Activated naive CD8-positive, alpha-beta T cell treated with anti-CD3 and anti-CD28 coated beads, Interleukin-2, amount 10 ng/mL, durations not matched to agents 7 days and 5 days (primary cell): Measurements from ENCODE around the gene SPTBN1. TPM values are rescaled to one million over a fixed set of nuclear protein-coding genes. Genes with fewer than 3 reads are reported as not detected.

Experiments used
- ATAC-seq: fragments of 150-1000 bp; cut with Tn5 transposase; one replicate; pipeline ENCODE4 v1.10.0; 2021; ENCODE audit warnings: low read depth, moderate library complexity
- POLR2A ChIA-PET: fragments of 350-600 bp; sonication (Branson Sonifier 250); formaldehyde crosslinking; loops from one replicate; lab custom pipeline; 2021; ENCODE audit warnings: antibody characterized with exemption; lab: Charles Lee
- DNase-seq: peaks from one replicate; pipeline ENCODE4 v3.0.0; 2021
- H3K27ac Mint-ChIP-seq: one replicate; pipeline ENCODE4 v1.8.0; 2022; ENCODE audit warnings: mild to moderate bottlenecking, mixed read lengths
- H3K27me3 Mint-ChIP-seq: one replicate; pipeline ENCODE4 v1.8.0; 2022; ENCODE audit warnings: mild to moderate bottlenecking, moderate library complexity, mixed read lengths
- H3K36me3 Mint-ChIP-seq: one replicate; pipeline ENCODE4 v1.8.0; 2021; ENCODE audit warnings: mild to moderate bottlenecking, mixed read lengths
- H3K4me1 Mint-ChIP-seq: one replicate; pipeline ENCODE4 v1.8.0; 2021; ENCODE audit warnings: mixed read lengths
- H3K4me3 Mint-ChIP-seq: one replicate; pipeline ENCODE4 v1.8.0; 2022; ENCODE audit warnings: mild to moderate bottlenecking, moderate library complexity, mixed read lengths
- H3K9me3 Mint-ChIP-seq: one replicate; pipeline ENCODE4 v1.8.0; 2021; ENCODE audit warnings: mixed read lengths
- total RNA-seq, 2 experiments: library from RNA; stranded (reverse); gene quantifications; one replicate each; pipeline ENCODE4 v1.2.3, GENCODE V29; 2021

The SPTBN1 gene
- total RNA-seq, 2 experiments from 2014 or later: 120 to 127 TPM

DNA sequence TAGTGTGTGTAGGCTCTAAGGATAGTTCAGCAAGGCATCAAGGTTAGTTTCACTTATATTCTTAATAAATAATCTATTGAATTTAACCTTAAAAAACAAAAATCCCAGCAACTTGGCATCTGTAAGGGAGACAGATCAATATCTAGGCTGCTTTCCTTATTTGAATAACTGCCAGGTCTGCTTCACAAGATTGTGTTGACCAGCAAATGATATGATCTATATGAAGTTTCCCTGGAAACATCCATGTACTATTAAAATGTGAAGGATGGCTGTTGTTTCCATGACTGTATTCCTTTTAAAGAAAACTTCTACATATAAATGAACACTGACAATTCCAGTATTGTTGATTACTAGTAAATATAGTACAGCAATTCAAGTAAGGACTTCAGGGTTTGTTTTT lies 109.4 kb downstream of the SPTBN1 start:
- H3K4me1 Mint-ChIP-seq: peaks cover 57% of the 10 kb centered on the region
- no peak overlapping the region for H3K27ac Mint-ChIP-seq
- ATAC-seq (no peak), DNase-seq (no peak)
- H3K4me3 Mint-ChIP-seq: no peak overlapping the region
- POLR2A ChIA-PET: interaction anchor here (0.6 to 1.6 kb wide), 3 partner anchors 11 to 100 kb away, joined by 3 read pairs; no protein-coding TSS in a partner anchor
- no peaks in the 10 kb centered on the region for H3K9me3 Mint-ChIP-seq
- peaks cover 34% of the 10 kb centered on the region for H3K36me3 Mint-ChIP-seq
- H3K27me3 Mint-ChIP-seq: no peaks in the 10 kb centered on the region

DNA sequence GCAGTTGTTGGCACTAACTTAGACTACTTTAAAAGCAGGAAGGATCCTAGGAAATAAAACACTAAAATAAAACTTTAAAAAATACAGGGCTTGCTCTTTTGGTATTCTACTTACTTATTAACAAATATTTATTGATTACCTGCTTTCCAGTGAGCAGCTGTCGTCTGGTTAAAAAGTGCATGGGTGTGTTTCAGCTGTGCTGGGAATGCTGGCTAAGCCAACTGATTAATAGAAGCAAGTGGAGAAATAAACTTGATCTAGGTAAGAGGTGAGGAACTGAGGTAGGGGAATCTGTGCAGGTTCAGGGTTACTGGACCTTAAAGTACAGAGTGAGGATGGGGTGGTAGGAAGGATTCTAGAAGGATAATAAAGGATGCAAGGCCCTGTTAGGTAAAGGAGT lies 110.8 kb downstream of the SPTBN1 start:
- H3K27ac Mint-ChIP-seq: no peak overlapping the region
- POLR2A ChIA-PET: no interaction called here
- no peak overlapping the region for H3K4me3 Mint-ChIP-seq
- DNase-seq: no peak
- no peak for ATAC-seq
- H3K4me1 Mint-ChIP-seq: peaks cover 64% of the 10 kb centered on the region
- no peaks in the 10 kb centered on the region for H3K9me3 Mint-ChIP-seq
- H3K27me3 Mint-ChIP-seq: no peaks in the 10 kb centered on the region
- peaks cover 29% of the 10 kb centered on the region for H3K36me3 Mint-ChIP-seq

DNA sequence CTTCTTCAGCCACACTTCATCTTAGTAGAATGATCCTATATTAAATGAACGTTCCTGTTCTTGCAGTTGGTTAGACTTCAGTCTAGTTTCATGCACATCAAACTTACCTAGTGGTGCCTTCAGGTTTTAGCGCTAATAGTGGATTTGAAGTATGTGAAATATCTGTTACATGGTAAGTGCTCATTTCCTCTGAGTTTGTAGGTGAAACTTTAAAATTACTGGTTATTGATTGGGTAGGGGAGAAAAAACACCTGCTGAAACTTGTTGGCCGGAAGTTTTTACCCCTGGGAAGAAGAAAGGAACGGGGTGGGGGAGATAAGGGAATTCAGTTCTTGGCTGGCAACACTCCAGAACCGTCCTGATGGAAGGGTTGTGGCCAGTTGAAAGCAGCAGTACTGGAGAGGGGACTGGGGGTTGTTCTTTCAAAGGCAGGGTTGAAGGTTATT lies 112.8 kb downstream of the SPTBN1 start:
- H3K27me3 Mint-ChIP-seq: no peaks in the 10 kb centered on the region
- no peaks in the 10 kb centered on the region for H3K9me3 Mint-ChIP-seq
- peaks cover 22% of the 10 kb centered on the region for H3K36me3 Mint-ChIP-seq
- DNase-seq (no peak), ATAC-seq (no peak)
- H3K4me1 Mint-ChIP-seq: peaks cover 70% of the 10 kb centered on the region
- POLR2A ChIA-PET: interaction anchor here (0.9 to 13.3 kb wide), 3 partner anchors 8 to 13 kb away, joined by 3 to 243 read pairs (median 3); no protein-coding TSS in a partner anchor
- peak overlapping the region; percentile 89 for H3K27ac Mint-ChIP-seq
- H3K4me3 Mint-ChIP-seq: peak overlapping the region; percentile 85

DNA sequence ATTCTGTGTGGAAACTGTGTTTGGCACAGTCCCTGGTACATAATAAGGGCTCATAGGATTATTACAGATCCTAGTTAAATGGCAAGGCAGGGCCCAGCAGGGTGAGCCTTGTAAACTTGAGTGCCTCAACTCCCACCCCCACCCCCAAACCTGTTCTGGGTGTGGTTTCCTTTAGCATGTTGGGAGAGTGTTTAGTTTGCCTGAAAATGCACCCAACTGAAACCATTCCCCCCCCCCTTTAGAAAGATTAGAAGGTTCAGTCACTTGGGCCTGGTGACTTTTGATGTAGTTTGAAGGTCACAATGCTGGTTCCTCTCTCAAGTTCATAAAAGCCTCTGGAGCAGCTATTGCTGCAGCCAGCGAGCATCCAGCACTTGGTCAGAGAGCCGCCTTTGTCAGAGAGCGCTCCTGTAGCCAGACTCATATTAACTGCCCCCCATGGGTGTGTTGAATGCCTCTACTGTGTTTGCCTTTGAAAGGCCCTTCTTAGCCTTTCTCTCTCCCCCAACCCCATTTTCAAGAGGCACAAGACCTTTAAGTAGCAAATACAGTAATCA lies 113.7 kb downstream of the SPTBN1 start:
- DNase-seq: peak; percentile 38
- POLR2A ChIA-PET: interaction anchor here (0.9 to 13.3 kb wide), 3 partner anchors 9 to 12 kb away, joined by 3 to 243 read pairs (median 3); no protein-coding TSS in a partner anchor
- peaks cover 15% of the 10 kb centered on the region for H3K36me3 Mint-ChIP-seq
- no peaks in the 10 kb centered on the region for H3K9me3 Mint-ChIP-seq
- H3K27ac Mint-ChIP-seq: peak overlapping the region; percentile 89
- peak; percentile 6 for ATAC-seq
- H3K4me3 Mint-ChIP-seq: peak overlapping the region; percentile 85
- H3K4me1 Mint-ChIP-seq: peaks cover 72% of the 10 kb centered on the region
- H3K27me3 Mint-ChIP-seq: no peaks in the 10 kb centered on the region

DNA sequence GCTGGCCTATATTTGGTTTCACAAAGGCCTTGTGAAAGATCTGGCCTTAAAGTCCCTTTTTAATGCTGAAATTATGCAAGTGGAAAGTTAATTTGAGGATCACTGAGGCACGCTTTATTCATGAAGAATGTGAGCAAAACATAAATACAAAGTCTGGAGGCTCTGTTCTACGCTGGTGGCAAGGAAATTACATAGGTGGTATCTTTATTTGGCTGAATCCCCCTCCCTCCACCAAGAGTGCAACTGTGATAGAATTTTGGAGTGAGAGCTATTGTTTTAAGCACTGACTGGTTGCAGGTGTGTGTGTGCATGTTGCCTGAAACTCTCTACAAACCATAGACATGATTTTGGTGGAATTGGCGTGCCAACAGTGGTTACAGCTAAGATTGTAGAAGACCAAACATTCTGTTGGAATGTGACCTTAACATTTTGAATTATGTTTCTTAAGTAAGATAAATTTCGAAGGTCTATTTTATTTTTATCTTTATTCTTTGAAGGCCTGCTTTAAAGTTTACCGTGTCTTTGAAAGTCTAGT lies 114.3 kb downstream of the SPTBN1 start:
- ATAC-seq: no peak
- Mint-ChIP-seq H3K27ac (peak overlapping the region; percentile 89), H3K36me3 (peaks cover 14% of the 10 kb centered on the region), H3K4me3 (peak overlapping the region; percentile 85), H3K27me3 (no peaks in the 10 kb centered on the region), H3K9me3 (no peaks in the 10 kb centered on the region), H3K4me1 (peaks cover 73% of the 10 kb centered on the region)
- DNase-seq: no peak
- POLR2A ChIA-PET: interaction anchor here (0.6 to 13.3 kb wide), 5 partner anchors 9 to 19 kb away, joined by 3 to 243 read pairs (median 4); no protein-coding TSS in a partner anchor

DNA sequence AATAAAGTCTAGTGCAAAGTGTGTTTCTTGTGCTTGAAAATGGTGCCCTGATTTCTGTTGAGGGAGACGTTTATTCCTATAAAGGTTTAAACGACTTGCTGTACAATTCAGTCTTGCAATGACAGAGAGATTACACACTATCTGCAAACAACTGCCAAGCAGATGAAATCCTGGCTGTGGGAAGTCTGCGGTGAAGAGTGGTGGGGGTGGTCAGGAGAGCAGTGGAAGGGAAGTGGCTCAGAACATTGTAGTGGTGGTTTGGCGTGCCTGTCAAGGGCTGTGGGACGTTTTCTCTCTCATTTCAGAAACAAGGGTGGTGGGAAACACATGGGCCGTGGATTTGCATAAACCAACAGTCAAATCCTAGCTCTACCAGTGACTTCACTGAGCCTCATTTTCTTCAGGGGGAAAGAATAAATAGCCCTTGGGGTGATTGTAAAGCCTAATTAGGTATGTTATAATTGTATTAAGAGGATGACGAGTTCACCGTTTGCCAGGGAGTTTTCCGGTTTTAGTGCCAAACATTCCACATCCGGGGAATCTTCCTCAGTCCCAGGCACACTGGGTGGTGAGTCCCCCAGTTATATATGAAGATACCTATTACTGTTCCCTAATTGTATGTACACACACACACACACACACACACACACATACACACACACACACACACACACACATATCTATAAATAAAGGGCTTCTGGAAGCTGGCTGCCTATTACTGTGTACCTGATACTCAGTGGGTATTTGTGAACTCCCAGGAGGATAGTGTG lies 115.0 kb downstream of the SPTBN1 start:
- DNase-seq: peak; percentile 80
- Mint-ChIP-seq H3K36me3 (peaks cover 13% of the 10 kb centered on the region), H3K27me3 (no peaks in the 10 kb centered on the region), H3K4me3 (peak overlapping the region; percentile 63), H3K27ac (peak overlapping the region; percentile 89), H3K4me1 (peaks cover 74% of the 10 kb centered on the region), H3K9me3 (no peaks in the 10 kb centered on the region)
- ATAC-seq: peak; percentile 40
- POLR2A ChIA-PET: interaction anchor here (0.6 to 13.3 kb wide), 5 partner anchors 9 to 18 kb away, joined by 3 to 243 read pairs (median 4); no protein-coding TSS in a partner anchor

DNA sequence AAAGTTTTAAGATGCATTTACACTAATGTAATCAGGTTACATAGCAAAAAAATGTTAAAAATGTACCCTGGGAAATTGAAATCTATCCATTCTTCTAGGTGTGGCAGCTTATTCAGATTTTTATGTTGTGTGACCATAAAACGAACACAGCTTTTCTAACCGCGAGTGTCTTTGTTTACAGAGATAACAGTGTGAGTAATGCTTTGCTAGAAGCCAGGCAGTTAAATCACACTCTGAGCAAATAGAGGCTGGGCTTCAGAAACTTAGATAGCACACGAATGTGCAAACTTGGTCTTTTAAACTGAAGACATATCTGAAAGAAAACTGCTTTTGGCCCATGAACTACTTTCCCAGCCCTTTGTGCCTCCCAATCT lies 116.1 kb downstream of the SPTBN1 start:
- POLR2A ChIA-PET: interaction anchor here (0.5 to 13.3 kb wide), 7 partner anchors 9 to 24 kb away, joined by 3 to 243 read pairs (median 4); no protein-coding TSS in a partner anchor
- ATAC-seq (no peak), DNase-seq (no peak)
- Mint-ChIP-seq H3K27ac (peak overlapping the region; percentile 90), H3K27me3 (no peaks in the 10 kb centered on the region), H3K4me1 (peaks cover 82% of the 10 kb centered on the region), H3K36me3 (peaks cover 20% of the 10 kb centered on the region), H3K4me3 (peak overlapping the region; percentile 78), H3K9me3 (no peaks in the 10 kb centered on the region)

DNA sequence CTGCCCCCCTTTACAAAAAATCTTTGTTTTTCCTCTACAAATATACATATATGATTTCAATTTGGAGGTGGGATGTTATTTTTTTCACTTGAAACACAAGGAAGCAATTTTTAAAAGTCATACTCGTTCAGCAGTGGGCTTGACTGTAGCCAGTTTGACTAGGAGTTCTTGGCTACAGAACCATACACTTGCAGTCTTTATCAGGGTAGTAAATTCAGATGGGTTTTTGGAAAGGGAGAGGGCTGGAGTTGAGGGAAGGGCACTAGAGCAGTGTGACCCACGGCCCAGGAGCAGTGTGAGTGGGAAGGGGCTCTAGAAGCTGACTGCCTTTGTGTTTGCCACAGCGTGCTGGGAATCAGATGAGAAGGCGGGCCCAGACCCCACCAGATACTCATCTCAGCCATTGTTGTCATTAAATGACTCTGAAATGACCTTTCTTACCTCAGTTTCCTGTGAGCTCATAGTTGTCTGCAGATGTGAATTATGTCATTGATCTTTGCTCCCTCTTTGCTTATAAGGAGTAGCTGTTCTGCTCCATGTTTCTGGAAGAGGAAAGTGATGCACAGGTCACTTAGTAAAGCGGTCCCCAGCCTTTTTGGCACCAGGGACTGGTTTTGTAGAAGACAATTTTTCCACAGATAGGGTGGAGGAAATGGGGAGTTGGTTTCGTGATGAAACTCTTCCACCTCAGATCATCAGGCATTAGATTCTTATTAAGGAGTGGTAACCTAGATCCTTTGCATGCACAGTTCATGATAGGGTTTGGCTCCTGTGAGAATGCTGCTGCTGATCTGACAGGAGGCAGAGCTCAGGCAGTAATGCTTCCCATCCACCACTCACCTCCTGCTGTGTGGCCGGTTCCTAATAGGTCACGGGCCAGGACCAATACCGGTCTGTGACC lies 116.8 kb downstream of the SPTBN1 start:
- H3K36me3 Mint-ChIP-seq: peaks cover 20% of the 10 kb centered on the region
- H3K27me3 Mint-ChIP-seq: no peaks in the 10 kb centered on the region
- H3K9me3 Mint-ChIP-seq: no peaks in the 10 kb centered on the region
- peak overlapping the region; percentile 90 for H3K27ac Mint-ChIP-seq
- POLR2A ChIA-PET: interaction anchor here (0.6 to 13.3 kb wide), 5 partner anchors 9 to 49 kb away, joined by 3 to 243 read pairs (median 3); no protein-coding TSS in a partner anchor
- DNase-seq: no peak
- peak overlapping the region; percentile 78 for H3K4me3 Mint-ChIP-seq
- peak; percentile 14 for ATAC-seq
- peaks cover 85% of the 10 kb centered on the region for H3K4me1 Mint-ChIP-seq

DNA sequence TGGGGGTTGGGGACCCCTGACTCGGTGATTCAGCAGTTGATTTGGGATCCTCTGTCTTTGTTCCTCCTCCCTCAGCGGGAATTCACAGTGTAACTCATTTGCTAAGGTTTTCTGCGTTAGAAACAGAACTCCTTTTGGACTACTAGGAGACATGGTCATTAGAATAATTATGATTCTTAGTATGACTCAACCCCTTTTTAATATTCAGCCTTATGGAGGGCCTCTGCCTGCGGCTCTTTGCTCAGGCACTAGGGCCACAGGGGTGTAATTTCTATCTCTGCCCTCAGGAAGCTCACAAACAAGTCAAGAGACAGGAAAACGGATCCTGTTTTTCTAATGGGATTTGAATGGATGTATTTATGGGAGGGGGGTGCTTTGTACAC lies 117.4 kb downstream of the SPTBN1 start:
- Mint-ChIP-seq H3K4me3 (peak overlapping the region; percentile 78), H3K27me3 (no peaks in the 10 kb centered on the region), H3K9me3 (no peaks in the 10 kb centered on the region), H3K4me1 (peaks cover 89% of the 10 kb centered on the region), H3K27ac (peak overlapping the region; percentile 90), H3K36me3 (peaks cover 24% of the 10 kb centered on the region)
- DNase-seq (no peak), ATAC-seq (no peak)
- POLR2A ChIA-PET: interaction anchor here (0.6 to 13.3 kb wide), 4 partner anchors 8 to 50 kb away, joined by 3 to 243 read pairs (median 5); no protein-coding TSS in a partner anchor

DNA sequence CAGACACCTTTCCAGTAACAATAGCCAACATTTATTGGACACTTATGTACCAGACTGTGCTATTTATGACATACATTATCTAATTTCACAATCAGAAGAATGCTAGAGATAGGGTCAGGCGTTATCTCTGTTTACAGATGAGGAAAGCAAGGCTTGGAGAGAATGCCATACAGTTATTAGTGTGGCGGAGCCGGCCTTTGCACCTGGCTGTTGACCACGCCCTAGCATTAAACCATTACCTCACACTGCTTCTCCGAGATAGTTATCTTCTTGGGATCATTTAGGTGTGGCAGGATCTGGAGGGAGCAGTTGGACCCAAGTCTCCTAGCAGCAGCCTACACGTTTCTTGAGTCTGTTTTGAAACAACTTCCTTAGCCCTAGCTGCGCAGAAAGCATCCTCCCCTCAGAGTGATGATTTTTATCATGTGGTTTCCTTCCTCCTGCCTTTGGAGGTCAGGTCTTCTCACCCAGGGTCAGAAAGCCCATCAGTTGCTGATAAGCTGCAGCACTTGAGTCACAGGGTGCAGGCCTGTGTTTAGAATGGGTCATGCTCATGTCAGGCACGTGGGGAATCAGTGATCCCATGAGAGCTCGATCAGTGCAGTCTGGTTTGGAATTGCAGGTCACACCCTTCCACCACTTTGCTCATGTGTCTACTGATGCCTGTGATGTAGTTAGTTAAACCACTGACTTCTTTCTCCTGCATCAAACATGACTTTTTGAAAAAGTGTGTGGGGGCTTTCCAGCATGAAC lies 118.2 kb downstream of the SPTBN1 start:
- peak overlapping the region; percentile 78 for H3K4me3 Mint-ChIP-seq
- DNase-seq (peak; percentile 64), ATAC-seq (peak; percentile 65)
- peaks cover 22% of the 10 kb centered on the region for H3K36me3 Mint-ChIP-seq
- no peaks in the 10 kb centered on the region for H3K27me3 Mint-ChIP-seq
- no peaks in the 10 kb centered on the region for H3K9me3 Mint-ChIP-seq
- peak overlapping the region; percentile 90 for H3K27ac Mint-ChIP-seq
- POLR2A ChIA-PET: interaction anchor here (1.0 to 13.3 kb wide), 5 partner anchors 13 to 26 kb away, joined by 3 to 243 read pairs (median 5); no protein-coding TSS in a partner anchor
- peaks cover 92% of the 10 kb centered on the region for H3K4me1 Mint-ChIP-seq

DNA sequence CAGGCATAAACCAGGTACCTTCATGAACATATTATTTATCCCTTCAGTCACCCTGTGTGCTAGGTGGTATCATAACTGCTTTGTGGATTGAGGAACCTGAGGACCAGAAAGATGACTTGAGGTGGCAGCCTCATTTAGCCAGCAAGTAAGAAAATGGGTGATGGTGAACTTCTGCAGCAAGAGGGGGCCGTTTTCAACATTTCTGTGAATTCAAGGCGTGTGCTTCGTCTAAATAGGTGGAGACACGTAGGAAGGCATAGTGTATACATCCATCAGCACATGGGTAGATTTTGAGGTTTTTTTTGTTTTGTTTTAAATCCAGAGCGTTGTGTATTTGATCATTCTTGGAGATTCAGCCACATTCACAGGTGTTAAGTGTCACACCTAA lies 118.7 kb downstream of the SPTBN1 start:
- POLR2A ChIA-PET: interaction anchor here (0.9 to 13.3 kb wide), 7 partner anchors 10 to 59 kb away, joined by 3 to 243 read pairs (median 5); no protein-coding TSS in a partner anchor
- Mint-ChIP-seq H3K27ac (peak overlapping the region; percentile 90), H3K27me3 (no peaks in the 10 kb centered on the region), H3K4me1 (peaks cover 92% of the 10 kb centered on the region), H3K9me3 (no peaks in the 10 kb centered on the region), H3K36me3 (peaks cover 22% of the 10 kb centered on the region), H3K4me3 (peak overlapping the region; percentile 78)
- DNase-seq (no peak), ATAC-seq (peak; percentile 17)
